ENCODE data around the gene PALMD. TPM values are rescaled to one million over a fixed set of nuclear protein-coding genes. Genes with fewer than 3 reads are reported as not detected.

The PALMD gene
- total and polyA plus RNA-seq, 2 of the 8 experiments (the other 6 are each of a cell fraction or from before 2014, with no cell fraction given): not detected

GRCh38 chr1:99613716-99614115 is 32.2 kb upstream of the PALMD start:
- DNase-seq (ENCODE audit: low read depth in 1 of 2, low spot score in 2 of 2) (no peak), FAIRE-seq (no peak)
- H3K27ac ChIP-seq (ENCODE audit: low read depth, low read length): no peak overlapping the region
- no peak overlapping the region for H3K4me2 ChIP-seq (ENCODE audit: insufficient read depth in 1 of 2, low read depth in 2 of 2, low read length in 2 of 2)
- no peaks in the 10 kb centered on the region for H3K27me3 ChIP-seq (replicated peaks in 1 of 4; ENCODE audit: control insufficient read depth in 3 of 4, extremely low read depth in 1 of 4, insufficient read depth in 3 of 4, low read length in 3 of 4)
- H3K23ac ChIP-seq (ENCODE audit: insufficient read length): no peak overlapping the region
- no peaks in the 10 kb centered on the region for H3K9me3 ChIP-seq (ENCODE audit: insufficient read depth in 2 of 2, low read depth in 1 of 2, low read length in 1 of 2)
- no peaks in the 10 kb centered on the region for H3K23me2 ChIP-seq (ENCODE audit: low read depth, low read length)
- H3K56ac ChIP-seq (replicated peaks; ENCODE audit: insufficient read length, low read depth, low read length): no peak overlapping the region
- no peak overlapping the region for H4K5ac ChIP-seq (ENCODE audit: insufficient read length, low read depth, low read length)
- no peak overlapping the region for H2BK120ac ChIP-seq (replicated peaks; ENCODE audit: low read depth, low read length)
- no peak overlapping the region for H4K8ac ChIP-seq (ENCODE audit: extremely low read depth, insufficient read depth, low read length)
- no peak overlapping the region for H3K18ac ChIP-seq (ENCODE audit: extremely low read depth, low read length)
- H2BK20ac ChIP-seq (ENCODE audit: low read length): no peak overlapping the region
- no peaks in the 10 kb centered on the region for H3K4me1 ChIP-seq (replicated peaks in 1 of 4; ENCODE audit: control insufficient read depth in 3 of 4, insufficient read depth in 4 of 4, low read length in 3 of 4)
- H2AFZ ChIP-seq (ENCODE audit: low read length): no peak overlapping the region
- H3K79me2 ChIP-seq (ENCODE audit: control insufficient read depth in 1 of 2, insufficient read depth in 2 of 2, low read length in 2 of 2): no peaks in the 10 kb centered on the region
- ChIA-PET CTCF (ENCODE audit: partially characterized antibody) (no interaction called here), POLR2A (ENCODE audit: partially characterized antibody) (no interaction called here)
- H2AK5ac ChIP-seq (ENCODE audit: low read depth, low read length): no peak overlapping the region
- H2BK5ac ChIP-seq (ENCODE audit: low read depth, low read length): no peak overlapping the region
- H3K79me1 ChIP-seq (ENCODE audit: low read depth, low read length): no peaks in the 10 kb centered on the region
- H3K36me3 ChIP-seq (ENCODE audit: control insufficient read depth in 2 of 4, insufficient read depth in 4 of 4, low read length in 3 of 4): no peaks in the 10 kb centered on the region
- no peak overlapping the region for H4K91ac ChIP-seq (replicated peaks; ENCODE audit: insufficient read length, low read length)
- no peak overlapping the region for H2BK12ac ChIP-seq (ENCODE audit: low read depth, low read length)
- H3K9ac ChIP-seq (replicated peaks in 1 of 4; ENCODE audit: extremely low read depth in 1 of 4, low read depth in 3 of 4, low read length in 3 of 4): no peak overlapping the region
- H3K14ac ChIP-seq (ENCODE audit: insufficient read length): no peak overlapping the region
- 95% methylated on average over 2 of the region's 2 CpGs; no CpG with 5 or more reads in 1 of the 2 experiments for WGBS, 2 experiments (ENCODE audit: extremely low coverage in 1 of 2, insufficient coverage in 1 of 2, insufficient read length in 1 of 2, insufficient replicate concordance in 2 of 2, low coverage in 1 of 2, low lambda C conversion rate in 2 of 2, missing lambda C conversion rate in 1 of 2)
- H3K4me3 ChIP-seq (ENCODE audit: extremely low read depth in 1 of 4, insufficient read depth in 2 of 4, low read depth in 3 of 4, low read length in 4 of 4): no peak overlapping the region
- H2BK15ac ChIP-seq (ENCODE audit: low read length): no peak overlapping the region
- H3K4ac ChIP-seq (replicated peaks; ENCODE audit: insufficient read length, low read depth, low read length): no peak overlapping the region
- no peaks in the 10 kb centered on the region for H4K20me1 ChIP-seq (replicated peaks in 1 of 2; ENCODE audit: control insufficient read depth in 1 of 2, insufficient read depth in 2 of 2, low read length in 2 of 2)
- TF ChIP-seq USF2 (IDR thresholded peaks at IDR 0.05; ENCODE audit: low read length): no peak
